Liver (tissue), 3 donors: ENCODE results near the gene PIWIL4.

ENCODE experiments used
- TAF1 ChIP-seq: conservative IDR thresholded peaks from 2 replicates; pipeline ENCODE4 v1.6.1; 2016; ENCODE audit warnings: antibody characterized with exemption, mild to moderate bottlenecking
- YY1 ChIP-seq: IDR thresholded peaks from 2 replicates; pipeline ENCODE4 v1.6.1; 2016; ENCODE audit warnings: antibody characterized with exemption, mild to moderate bottlenecking
- TF ChIP-seq, protein P1 (sequence below): IDR thresholded peaks from 2 replicates; pipeline ENCODE4 v1.6.1; 2016; ENCODE audit warnings: antibody characterized with exemption, mild to moderate bottlenecking
- TF ChIP-seq, protein P2 (sequence below): fragments of 150-350 bp; IDR thresholded peaks from 2 replicates; pipeline ENCODE4 v1.5.1; 2017; ENCODE audit warnings: improper control_type of control experiment, low read depth, low read length; ENCODE audit not compliant: missing input control
- donor health status: healthy.
- donor health status: healthy.

DNA sequence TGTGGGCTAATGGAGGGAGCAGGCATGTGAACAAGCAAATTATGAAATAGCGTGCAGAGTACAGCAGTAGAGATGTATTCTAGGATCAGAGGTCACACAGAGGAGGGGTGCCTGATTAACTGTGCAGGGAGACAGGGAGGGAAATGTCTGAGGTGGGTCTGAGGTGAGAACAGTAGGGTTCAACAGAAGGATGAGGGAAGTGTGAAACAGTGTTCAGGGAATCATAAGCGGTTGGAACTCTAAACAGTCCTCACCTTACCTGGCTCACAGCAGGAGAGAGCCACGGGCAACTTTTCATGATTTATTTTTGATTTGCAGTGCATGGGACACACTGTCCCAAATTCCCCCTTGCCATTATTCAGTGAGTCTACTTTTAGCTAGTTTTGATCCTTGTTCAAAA lies 90.5 kb downstream of the PIWIL4 start:
- TF ChIP-seq, protein P1, sequence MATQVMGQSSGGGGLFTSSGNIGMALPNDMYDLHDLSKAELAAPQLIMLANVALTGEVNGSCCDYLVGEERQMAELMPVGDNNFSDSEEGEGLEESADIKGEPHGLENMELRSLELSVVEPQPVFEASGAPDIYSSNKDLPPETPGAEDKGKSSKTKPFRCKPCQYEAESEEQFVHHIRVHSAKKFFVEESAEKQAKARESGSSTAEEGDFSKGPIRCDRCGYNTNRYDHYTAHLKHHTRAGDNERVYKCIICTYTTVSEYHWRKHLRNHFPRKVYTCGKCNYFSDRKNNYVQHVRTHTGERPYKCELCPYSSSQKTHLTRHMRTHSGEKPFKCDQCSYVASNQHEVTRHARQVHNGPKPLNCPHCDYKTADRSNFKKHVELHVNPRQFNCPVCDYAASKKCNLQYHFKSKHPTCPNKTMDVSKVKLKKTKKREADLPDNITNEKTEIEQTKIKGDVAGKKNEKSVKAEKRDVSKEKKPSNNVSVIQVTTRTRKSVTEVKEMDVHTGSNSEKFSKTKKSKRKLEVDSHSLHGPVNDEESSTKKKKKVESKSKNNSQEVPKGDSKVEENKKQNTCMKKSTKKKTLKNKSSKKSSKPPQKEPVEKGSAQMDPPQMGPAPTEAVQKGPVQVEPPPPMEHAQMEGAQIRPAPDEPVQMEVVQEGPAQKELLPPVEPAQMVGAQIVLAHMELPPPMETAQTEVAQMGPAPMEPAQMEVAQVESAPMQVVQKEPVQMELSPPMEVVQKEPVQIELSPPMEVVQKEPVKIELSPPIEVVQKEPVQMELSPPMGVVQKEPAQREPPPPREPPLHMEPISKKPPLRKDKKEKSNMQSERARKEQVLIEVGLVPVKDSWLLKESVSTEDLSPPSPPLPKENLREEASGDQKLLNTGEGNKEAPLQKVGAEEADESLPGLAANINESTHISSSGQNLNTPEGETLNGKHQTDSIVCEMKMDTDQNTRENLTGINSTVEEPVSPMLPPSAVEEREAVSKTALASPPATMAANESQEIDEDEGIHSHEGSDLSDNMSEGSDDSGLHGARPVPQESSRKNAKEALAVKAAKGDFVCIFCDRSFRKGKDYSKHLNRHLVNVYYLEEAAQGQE, result no peak
- TF ChIP-seq, protein P2, sequence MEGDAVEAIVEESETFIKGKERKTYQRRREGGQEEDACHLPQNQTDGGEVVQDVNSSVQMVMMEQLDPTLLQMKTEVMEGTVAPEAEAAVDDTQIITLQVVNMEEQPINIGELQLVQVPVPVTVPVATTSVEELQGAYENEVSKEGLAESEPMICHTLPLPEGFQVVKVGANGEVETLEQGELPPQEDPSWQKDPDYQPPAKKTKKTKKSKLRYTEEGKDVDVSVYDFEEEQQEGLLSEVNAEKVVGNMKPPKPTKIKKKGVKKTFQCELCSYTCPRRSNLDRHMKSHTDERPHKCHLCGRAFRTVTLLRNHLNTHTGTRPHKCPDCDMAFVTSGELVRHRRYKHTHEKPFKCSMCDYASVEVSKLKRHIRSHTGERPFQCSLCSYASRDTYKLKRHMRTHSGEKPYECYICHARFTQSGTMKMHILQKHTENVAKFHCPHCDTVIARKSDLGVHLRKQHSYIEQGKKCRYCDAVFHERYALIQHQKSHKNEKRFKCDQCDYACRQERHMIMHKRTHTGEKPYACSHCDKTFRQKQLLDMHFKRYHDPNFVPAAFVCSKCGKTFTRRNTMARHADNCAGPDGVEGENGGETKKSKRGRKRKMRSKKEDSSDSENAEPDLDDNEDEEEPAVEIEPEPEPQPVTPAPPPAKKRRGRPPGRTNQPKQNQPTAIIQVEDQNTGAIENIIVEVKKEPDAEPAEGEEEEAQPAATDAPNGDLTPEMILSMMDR, result no peak
- TF ChIP-seq YY1 (no peak), TAF1 (no peak)
